Measurements from ENCODE around the gene NSUN5. TPM values are rescaled to one million over a fixed set of nuclear protein-coding genes. Genes with fewer than 3 reads are reported as not detected.
"Not testable (repeated sequence)": the region's sequence is repeated elsewhere in the genome, so short reads cannot be mapped to it uniquely, and the experiment has no call there.

NSUN5 gene
- 21.8 TPM for polyA plus RNA-seq (2013, experiment 1 of 2; ENCODE audit: insufficient read length)
- 12.8 TPM for polyA plus RNA-seq (2013, experiment 2 of 2; ENCODE audit: insufficient read length)

DNA sequence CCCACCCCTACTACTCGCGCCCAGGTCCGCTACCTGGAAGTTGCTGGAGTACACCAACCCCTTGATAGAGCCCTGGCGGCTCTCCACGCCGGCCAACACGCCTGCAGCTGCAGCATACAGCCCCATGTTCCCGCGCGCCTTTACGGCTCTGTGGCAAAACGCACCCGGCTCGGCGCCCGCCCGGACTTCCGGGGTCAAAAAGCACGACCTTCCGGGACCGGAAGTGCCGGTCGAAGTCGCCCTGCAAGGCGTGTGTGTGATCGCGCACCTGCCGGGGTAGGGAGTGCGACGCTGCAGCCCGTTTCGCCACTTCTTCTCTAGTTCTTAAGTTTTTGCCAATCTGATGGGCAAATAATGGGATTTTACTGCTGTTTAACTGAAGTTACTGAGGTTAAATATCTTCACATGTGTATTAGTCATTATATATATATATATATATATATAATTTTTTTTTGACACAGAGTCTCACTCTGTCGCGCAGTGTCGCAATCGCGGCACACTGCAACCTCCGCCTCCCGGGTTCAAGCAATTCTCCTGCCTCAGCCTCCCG is at the start of gene NSUN5:
NSUN5 (minus strand) TSS at position 162 of the 550 bp plus-strand sequence; CDS start at position 126, 36 bp downstream.
- peak; percentile 67 for DNase-seq

DNA sequence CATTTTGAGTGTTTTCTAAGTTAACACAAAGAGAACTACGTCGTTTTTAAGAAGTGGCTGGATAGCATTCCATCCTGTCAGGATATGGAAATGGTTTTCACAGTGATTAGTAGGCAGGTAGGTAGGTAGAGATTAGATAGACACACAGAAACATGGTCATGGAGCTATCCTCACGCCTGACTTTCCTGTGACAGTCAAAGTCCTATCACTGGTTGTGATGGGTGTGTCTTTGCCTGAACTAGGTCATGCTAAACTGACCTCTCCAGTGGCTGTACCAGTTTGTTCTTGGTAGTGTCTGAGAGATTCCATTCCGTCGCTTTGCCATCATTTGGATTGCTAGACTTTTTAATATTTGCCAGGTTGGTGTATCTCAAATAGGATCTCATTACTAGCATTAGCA is 47.5 kb upstream of the NSUN5 start:
- no peak for DNase-seq

DNA sequence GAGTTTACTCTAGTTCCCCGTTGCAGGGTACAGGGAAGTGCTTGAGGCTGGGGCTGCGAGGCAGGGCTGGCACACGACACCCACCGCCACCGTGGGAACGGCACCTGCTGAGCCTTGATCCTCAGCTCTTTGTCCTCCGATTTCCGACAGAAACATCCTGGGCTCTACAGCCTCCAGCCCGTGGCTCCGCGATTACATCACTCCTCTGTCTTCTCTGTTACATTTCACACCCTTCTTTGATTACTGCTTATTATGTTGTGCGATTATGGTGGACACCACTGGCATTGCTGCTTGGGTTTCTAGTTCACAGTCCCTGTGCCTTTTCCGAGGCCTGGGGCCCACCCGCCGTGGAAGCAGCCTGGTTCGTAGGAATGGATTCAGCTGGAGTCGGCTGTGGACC is 46.2 kb upstream of the NSUN5 start:
- no peak for DNase-seq

DNA sequence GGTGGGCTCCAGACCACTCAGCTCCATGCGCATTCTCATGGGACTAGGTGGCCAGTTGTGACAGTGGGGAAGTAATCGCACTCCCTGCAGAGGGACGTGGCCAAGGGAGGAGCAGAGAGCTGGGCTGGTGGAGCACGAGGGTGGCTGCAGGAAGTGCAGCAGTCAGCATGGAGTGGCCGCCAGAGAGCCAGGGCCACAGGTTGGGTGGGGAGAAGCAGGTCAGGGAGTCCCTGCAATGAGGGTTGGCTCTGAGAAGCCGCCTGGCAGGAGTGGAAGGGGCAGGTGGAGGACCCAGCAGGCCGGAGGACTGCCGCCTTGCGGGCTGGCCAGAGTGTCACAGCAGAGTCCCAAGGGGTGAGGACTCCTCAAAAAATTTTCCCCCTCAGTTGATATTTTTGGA is 45.6 kb upstream of the NSUN5 start:
- no peak for DNase-seq

DNA sequence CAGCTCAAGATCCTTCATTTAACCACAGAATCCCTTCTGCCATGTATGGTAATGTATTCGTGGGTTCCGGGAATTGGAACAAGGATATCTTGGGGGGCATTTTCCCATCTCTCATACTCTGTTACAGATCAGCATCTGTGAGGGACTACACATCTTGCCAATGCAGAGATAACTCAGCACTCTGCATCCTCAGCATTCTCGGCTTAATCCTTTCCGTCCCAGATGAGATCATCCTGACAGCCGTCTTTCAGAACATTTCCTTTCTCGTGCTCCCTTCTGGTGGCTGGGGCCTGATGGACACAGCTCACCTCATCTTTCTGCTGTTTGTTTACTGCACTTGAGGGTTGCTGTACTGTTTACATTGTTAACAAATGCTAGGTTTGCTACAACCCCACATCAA is 44.6 kb upstream of the NSUN5 start:
- no peak for DNase-seq

DNA sequence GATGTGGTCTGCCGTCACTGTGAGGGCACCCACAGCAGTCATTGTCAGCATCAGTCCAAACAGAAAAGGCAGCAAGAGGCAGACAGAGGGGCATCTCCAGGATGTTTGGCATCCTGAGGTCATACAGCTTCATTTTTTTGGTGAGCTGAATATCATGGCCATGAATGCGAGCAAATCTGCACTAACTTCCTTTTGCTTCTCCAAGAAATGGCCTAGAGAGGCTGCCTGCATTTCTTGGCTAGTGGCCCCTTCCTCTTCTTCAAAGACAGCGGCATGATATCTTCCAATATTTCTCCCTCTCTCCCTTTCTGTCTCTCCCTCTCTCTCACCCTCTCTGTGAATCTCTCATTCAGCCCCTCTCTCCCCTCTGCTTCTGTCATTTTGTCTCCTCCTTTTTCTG is 44.2 kb upstream of the NSUN5 start:
- no peak for DNase-seq

DNA sequence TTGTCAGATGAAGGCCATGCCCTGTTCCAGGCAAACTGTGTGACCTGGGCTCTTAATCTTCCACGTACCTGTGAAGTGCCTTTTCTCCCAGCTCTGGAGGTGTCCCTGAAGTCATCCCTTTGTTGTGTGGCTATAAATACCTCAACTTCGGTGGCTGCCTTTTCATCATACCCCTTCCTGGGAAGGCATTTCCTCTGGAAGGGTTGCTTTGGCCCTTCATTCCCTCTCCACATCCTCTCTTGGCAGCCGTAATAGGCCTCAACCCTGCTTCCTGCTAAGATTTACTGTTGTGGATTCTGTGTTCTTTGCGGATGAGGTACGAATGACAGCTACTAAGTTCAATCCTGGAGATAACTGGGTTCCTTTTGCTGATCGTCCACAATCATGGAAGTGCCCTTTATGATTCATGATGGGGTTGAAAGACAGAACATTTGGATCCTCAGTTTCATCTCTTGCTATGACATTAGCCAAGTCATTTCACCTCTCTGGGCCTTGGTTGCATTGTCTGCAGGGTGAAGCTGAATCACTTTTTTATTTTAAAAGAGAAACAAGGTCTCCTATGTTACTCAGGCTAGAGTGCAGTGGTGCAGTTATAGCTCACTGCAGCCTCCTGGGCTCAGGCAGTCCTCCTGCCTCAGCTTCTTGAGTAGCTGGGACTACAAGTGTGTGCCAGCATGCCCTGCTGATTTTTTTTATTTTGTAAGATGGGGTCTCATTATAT is 43.0 kb upstream of the NSUN5 start:
- no peak for DNase-seq

DNA sequence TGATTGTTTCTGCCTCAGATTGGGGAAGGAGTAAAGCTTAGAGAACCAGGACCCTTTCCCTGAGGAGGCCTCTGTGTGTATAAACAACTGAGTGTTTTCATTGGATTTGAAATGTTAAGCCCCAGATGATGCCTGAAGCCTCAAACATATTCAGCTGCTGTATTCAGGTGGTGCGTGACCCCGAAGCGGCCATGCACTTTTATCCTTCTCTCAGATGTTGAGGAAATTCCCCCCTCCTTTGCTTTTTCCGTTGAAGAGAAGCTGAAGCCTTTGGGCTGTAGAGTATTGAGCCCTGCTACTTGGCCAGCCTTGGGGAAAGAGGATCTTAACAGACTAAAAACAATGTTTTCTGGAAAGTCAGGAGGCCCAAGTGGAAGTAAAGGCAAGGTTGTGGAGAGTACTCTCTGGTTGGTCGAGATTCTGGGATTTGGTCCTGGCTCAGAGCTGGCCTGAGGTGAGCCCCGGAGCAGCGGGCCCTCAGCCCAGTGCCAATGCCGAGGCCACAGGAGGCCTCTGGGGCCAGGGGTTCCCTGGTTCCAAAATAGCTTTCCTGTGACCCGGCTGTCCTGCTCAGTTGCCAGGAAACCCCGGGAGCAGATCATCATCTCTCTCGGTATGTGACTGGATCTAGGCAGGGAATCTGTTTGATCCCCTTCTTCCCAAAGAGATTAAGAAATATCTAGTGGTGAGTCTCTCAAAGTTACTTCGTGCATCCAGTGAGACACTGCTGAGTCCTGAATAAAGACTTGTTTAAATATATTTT is 41.9 kb upstream of the NSUN5 start:
- DNase-seq = no peak

DNA sequence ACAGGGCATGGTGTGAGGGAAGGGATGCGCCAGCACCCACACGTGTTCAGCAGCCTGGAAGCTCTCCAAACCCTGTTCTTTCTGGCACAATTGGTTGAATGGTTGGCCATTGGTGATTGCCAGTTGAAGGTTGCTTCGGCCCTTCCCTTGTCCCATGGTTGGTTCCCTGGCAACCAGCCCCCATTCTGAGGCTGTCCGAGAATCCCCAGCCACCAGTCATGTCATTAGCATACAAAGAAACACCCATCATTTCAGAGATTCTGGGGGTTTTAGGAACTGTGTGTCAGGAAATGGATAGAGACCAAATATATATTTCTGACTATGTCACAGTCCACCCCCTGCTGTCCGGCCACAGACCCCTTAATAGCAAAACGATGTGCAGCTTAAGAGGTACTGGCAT is 41.1 kb upstream of the NSUN5 start:
- DNase-seq = no peak

DNA sequence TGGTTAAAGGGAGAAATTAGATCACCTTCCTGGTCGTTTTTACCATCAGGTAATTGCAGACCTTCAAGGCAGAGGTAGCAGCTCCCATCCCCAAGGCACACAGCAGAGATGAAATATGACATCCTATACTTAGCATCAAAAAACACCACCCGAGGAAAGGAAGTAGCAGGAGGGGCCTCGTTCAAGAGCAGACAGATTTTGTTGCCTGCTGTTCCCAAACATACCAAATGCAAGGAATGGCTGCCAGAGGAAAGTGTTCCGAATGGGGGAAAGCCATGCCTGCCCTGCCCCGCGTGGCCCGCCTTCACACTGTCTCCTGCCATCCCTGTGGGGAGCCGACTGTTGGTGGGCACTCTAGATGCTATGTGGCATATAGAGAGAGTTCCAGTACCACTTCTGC is 37.3 kb upstream of the NSUN5 start:
- DNase-seq = no peak

DNA sequence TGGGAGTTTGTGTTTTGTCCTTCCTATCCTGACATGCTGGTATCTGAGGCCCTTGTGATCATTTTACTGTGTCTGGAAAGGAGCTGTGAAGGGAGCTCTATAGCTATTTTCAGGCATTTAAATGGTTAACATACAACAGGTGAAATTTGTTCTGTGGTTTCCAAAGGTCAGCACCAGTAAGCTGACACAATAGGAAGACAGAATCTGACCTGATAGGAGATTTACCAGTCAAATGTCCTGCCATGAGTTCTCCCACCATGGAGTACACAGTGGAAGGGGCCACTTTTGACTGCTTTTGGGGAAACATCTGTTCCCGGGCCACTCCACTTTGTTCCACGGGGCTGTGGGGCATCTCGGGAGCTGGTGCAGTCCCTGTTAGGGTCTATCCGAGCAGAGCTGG is 36.9 kb upstream of the NSUN5 start:
- no peak for DNase-seq

DNA sequence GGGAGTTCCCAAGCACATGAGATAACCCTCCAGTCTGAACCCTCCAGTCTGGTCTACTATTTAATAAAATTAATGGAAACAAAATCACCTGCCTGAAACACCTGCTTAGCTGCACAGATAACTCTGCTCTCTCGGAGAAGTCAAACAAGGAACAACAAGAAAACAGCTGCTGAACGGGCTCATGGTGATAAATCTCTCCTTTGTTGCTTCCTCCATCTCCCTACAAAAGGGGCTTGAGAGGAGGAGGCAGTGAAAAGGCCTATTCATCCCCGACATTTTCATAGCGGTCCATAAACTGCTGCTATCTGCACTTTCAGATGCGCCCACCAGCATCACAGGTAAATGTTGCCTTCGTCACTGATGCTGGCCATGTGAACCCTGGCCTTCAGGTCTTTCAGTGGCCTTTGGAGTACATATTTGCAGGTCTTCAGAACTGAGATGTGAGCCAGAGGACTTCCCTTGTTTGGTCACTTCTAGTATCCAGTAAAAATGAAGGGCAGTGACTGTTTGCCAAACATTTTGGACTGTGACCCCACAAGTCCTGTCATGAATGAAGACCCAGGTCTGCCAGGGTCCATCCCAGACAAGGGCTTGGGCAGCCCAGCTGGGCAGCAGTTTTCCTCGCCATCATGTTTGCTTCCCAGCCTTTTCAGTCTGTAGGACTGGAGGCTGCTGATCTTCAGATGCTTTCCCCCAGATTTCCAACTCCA is 35.2 kb upstream of the NSUN5 start:
- no peak for DNase-seq

DNA sequence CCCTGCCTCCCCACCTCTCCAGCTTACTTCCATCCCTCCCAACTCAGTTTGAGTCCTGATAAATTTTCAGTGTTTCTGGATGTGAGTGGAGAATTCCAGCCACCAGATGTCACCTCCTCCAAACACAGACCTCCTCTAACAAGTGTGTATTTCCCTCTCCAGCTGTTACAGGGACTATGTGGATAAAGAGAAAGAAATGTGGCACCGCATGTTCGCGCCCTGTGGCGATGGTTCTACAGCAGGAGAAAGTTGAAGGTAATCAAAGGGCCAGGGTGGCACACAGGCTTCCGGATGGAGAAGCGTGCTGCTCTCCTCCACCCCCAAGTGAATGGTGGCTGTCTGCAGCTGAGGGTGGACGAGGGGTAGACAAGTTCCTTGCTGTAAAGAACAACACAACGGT is 34.0 kb upstream of the NSUN5 start:
- peak; percentile 73 for DNase-seq

DNA sequence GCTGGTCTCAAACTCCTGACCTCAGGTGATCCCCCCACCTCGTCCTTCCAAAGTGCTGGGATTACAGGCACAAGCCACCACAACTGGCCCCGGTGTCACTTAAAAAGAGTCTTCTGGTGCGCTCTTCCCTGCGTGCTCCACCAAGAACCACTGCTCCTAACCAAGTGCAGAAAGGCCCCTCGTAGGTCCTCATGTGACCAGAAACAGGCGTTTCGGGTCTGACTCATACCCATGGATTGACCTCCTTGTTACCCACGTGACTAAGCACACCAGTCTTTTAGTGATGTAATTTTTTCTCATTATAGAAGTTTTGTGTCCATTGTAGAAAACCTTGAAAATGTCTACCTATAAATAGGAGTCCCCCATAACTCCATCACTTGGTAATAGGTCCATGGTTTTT is 33.3 kb upstream of the NSUN5 start:
- peak; percentile 81 for DNase-seq

DNA sequence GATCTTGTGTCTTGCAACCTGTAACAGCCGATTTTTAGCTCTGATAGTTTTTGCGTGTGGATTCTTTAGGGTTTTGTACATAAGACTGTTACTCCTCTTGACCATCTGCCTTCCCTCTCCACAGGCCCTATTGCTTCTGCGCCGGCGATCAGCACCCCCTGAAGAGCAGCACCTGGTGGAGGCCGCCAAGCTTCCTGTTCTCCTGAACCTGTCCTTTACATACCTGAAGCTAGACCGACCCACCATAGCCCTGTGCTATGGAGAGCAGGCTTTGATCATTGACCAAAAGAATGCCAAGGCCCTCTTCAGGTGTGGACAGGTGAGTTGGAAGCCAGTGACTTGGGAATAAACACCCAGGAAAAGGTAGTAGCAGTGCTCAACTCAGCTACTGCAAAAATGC is 31.9 kb upstream of the NSUN5 start:
- no peak for DNase-seq

DNA sequence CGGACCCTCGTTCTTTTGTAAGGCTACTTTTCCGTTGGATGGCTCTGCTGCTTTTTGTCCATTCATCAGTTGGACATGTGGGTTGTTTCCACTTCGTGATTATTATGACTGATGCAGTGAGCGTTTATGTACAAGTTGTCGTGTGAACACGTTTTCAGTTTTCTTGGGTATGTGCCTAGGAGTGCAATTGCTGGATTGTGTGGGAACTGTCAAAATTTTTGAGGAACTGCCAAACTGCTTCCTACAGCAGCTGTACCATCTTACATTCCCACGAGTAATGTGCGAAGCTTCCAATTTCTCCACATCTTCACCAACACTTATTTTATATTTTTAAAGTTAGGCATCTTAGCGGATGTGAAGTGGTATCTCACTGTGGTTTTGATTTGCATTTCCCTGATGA is 29.7 kb upstream of the NSUN5 start:
- DNase-seq = no peak

DNA sequence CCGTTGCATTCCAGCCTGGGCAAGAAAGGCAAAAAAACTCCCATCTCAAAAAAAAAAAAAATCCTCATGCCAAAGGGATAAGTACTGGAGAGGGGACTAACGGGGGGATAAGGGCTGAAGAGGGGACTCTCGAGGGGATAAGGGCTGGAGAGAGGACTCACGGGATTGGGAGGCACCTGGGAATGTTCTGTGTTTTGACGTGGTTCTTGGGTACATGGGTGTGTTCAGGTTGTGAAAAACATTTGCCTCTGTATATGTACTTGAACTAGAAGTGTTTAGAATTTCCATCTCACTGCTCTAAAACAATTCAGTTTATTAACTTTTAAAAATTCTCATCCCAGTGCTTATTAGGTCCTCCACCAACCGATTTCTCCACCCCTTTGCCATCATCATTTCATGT is 23.8 kb upstream of the NSUN5 start:
- no peak for DNase-seq

DNA sequence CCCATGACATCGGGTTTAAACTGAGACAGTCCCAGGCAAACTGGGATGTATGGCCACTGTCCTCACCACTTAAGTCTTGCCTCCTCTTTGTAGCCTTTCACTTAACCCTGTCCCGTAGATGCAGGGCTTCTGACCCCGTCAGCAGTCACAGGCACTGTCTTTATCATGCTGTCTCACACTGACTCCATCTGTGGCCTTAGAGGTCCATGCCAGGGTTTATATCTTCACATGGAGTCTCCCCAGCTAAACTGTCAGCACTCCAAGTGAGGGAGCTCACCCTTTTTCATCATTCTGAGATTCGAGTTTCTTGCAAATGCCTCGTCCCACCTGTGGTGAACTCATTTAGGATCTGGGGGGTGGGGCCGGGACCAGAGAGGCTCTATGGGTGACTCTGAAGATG is 22.1 kb upstream of the NSUN5 start:
- no peak for DNase-seq

DNA sequence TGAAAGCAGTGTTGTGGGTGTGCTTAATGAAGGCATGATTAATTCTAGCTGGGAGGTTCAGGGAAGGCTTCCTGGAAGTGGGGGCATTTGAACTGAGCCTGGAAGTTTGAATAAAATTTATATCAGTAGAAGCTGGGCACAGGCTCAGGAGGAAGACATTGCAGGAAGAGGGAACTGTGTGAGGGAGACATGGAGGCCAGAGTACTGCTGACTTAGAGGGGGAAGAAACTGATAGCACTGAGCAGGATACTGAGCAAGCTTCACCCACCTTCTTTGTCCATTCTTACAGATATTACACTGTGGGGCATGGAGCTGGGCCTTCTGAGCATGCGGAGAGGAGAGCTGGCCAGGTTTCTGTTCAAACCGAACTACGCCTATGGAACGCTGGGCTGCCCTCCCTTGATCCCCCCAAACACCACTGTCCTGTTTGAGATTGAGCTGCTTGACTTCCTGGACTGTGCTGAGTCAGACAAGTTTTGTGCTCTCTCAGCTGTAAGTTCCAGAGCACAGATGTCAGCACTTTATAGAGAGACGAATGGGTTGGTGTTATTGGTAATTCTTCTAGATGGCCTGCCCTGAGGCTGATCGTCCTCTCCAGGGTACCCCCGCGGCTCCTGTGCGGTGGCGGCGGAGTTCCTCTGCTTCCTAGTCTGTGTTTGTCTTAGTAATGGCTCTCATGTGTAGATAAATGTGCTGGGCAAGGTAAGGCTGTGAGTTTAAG is 21.4 kb upstream of the NSUN5 start:
- DNase-seq = peak; percentile 41

DNA sequence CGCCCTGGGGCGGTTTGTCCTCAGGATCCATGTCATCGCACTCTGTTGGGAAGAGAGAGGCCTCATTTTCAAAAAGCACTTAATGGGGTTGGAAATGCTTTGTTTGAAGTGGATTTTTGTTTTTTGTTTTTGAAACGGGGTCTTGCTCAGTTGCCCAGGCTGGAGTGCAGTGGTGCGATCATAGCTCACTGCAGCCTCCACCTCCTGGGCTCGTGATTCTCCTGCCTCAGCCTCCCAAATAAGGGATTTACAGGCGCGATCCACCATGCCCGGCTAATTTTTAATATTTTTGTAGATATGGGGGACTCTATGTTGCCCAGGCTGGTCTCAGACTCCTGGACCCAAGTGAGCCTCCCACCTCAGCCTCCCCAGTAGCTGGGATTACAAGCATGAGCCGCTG is 20.1 kb upstream of the NSUN5 start:
- DNase-seq = no peak

DNA sequence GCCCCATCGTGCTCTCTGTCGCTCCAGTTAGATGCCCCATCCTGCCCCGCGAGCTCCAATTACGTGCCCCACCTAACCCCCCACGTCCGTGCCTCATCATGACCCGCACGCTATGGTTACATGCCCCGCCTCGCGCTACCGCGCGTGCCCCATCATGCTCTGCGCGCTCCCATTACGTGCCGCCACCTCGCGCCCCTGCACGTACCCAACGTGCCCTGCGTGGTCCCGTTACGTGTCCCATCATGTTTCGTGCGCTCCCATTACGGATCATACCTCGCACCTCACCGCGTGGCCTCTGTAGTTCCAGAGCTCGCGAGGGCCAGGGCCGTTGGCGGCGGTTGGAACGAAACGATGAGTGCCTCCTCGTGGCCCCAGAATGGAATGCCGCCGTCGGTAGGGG is 19.3 kb upstream of the NSUN5 start, which contains the start of the genes FKBP6 and TRIM50:
FKBP6 (plus strand) TSS at position 240 of the 400 bp plus-strand sequence. CDS start 268 bp downstream, outside the sequence.
TRIM50 (minus strand) TSS at position 161 of the 400 bp plus-strand sequence. CDS start 3,295 bp downstream, outside the sequence.
- DNase-seq = not testable (repeated sequence)

DNA sequence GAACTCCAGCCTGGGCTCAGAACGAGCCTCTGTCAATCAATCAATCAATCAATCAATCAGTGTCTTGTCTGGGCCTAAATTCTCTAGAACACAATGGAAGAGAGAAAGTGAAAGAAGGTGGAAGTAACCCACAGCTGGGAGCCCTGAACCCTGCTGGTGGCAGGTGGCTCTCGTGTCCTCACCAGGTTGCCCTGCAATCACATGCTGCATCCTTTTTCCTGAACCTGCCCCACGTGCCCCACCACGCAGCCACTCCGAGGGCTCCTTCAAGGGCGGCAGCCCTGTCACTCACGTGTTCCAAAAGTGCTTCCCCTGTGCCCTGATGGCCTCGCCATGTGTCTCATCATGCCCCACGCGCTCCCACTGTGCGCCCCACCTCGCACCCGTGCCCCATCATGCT is 18.8 kb upstream of the NSUN5 start:
- not testable (repeated sequence) for DNase-seq
